Neural progenitor cell (in vitro differentiated cells): ENCODE data around the gene PLPPR3. TPM values are rescaled to one million over a fixed set of nuclear protein-coding genes. Genes with fewer than 3 reads are reported as not detected.
"Not testable (repeated sequence)": the region's sequence is repeated elsewhere in the genome, so short reads cannot be mapped to it uniquely, and the experiment has no call there.

Source experiments
- DNase-seq: peaks from one replicate; pipeline ENCODE4 v3.0.0-alpha.2; 2016; ENCODE audit warnings: low spot score
- H2AFZ ChIP-seq: fragments of 200-600 bp; sonication (generic); replicated peaks from 2 replicates; pipeline ENCODE4 v1.6.1; 2016; ENCODE audit warnings: antibody characterized with exemption
- H3F3A ChIP-seq: fragments of 200-600 bp; sonication (generic); 2 replicates; pipeline ENCODE4 v1.6.1; 2016; ENCODE audit warnings: antibody characterized with exemption, low read depth
- H3K27ac ChIP-seq: fragments of 200-600 bp; sonication (generic); 2 replicates; pipeline ENCODE4 v1.5.1; 2016; ENCODE audit warnings: mild to moderate bottlenecking
- H3K27me3 ChIP-seq: fragments of 200-600 bp; sonication (generic); 2 replicates; pipeline ENCODE4 v1.6.1; 2016; ENCODE audit warnings: mild to moderate bottlenecking, moderate library complexity
- H3K36me3 ChIP-seq: fragments of 200-600 bp; sonication (generic); 2 replicates; pipeline ENCODE4 v1.5.1; 2016
- H3K4me1 ChIP-seq: fragments of 200-600 bp; sonication (generic); 2 replicates; pipeline ENCODE4 v1.6.1; 2016; ENCODE audit warnings: mixed run types
- H3K4me2 ChIP-seq: fragments of 200-600 bp; sonication (generic); 2 replicates; pipeline ENCODE4 v1.6.1; 2016
- H3K4me3 ChIP-seq: fragments of 200-600 bp; sonication (generic); 2 replicates; pipeline ENCODE4 v1.5.1; 2016
- H3K79me2 ChIP-seq: fragments of 200-600 bp; sonication (generic); 2 replicates; pipeline ENCODE4 v1.6.1; 2016; ENCODE audit warnings: low read depth
- H3K9ac ChIP-seq: fragments of 200-600 bp; sonication (generic); 2 replicates; pipeline ENCODE4 v1.6.1; 2016
- H3K9me3 ChIP-seq: fragments of 200-600 bp; sonication (generic); 2 replicates; pipeline ENCODE4 v1.5.1; 2016; ENCODE audit warnings: low read depth
- H4K20me1 ChIP-seq: fragments of 200-600 bp; sonication (generic); 2 replicates; pipeline ENCODE4 v1.6.1; 2016; ENCODE audit warnings: low read depth
- H3K27ac Mint-ChIP-seq: 3 replicates; pipeline ENCODE4 v1.8.0; 2021; ENCODE audit warnings: mixed read lengths
- H3K27me3 Mint-ChIP-seq: 2 replicates; pipeline ENCODE4 v1.8.0; 2022; ENCODE audit warnings: low read depth, mild to moderate bottlenecking, inconsistent platforms, moderate library complexity, mixed read lengths; ENCODE audit not compliant: insufficient read depth
- H3K36me3 Mint-ChIP-seq: 3 replicates; pipeline ENCODE4 v1.8.0; 2021; ENCODE audit warnings: mixed read lengths
- H3K4me1 Mint-ChIP-seq: 3 replicates; pipeline ENCODE4 v1.8.0; 2021; ENCODE audit warnings: mixed read lengths
- H3K4me3 Mint-ChIP-seq: 3 replicates; pipeline ENCODE4 v1.8.0; 2021; ENCODE audit warnings: mild to moderate bottlenecking, moderate library complexity, mixed read lengths
- H3K9me3 Mint-ChIP-seq: 3 replicates; pipeline ENCODE4 v1.8.0; 2020; ENCODE audit warnings: mixed read lengths
- CTCF ChIP-seq: fragments of 200-600 bp; sonication (generic); IDR thresholded peaks from 2 replicates; pipeline ENCODE4 v1.5.1; 2017; ENCODE audit warnings: antibody characterized with exemption, mild to moderate bottlenecking
- EZH2 ChIP-seq: fragments of 200-600 bp; sonication (generic); IDR thresholded peaks from 2 replicates; pipeline ENCODE4 v1.6.1; 2017; ENCODE audit warnings: antibody characterized with exemption, mild to moderate bottlenecking, moderate library complexity
- EZH2phosphoT487 ChIP-seq: fragments of 200-600 bp; sonication (generic); IDR thresholded peaks from 2 replicates; pipeline ENCODE4 v1.6.1; 2017; ENCODE audit warnings: antibody characterized with exemption
- total RNA-seq: library from RNA; depleted of rRNA; stranded (reverse); fragments of >200 nt; gene quantifications from 2 replicates; pipeline ENCODE4 v1.2.3, GENCODE V29; 2015; ENCODE audit warnings: low replicate concordance

The PLPPR3 gene
- total RNA-seq, 1 donor from 2014 or later: 15.6 TPM

- DNase-seq: peak; percentile 42
- Mint-ChIP-seq H3K9me3 (peaks cover 3% of the 10 kb centered on the region), H3K36me3 (no peaks in the 10 kb centered on the region), H3K4me1 (peaks cover 17% of the 10 kb centered on the region), H3K4me3 (peak overlapping the region; percentile 64), H3K27ac (no peak overlapping the region), H3K27me3 (peaks cover 32% of the 10 kb centered on the region)
- H3K4me1 ChIP-seq: peaks cover 3% of the 10 kb centered on the region
- no peak overlapping the region for H3K27ac ChIP-seq
- H4K20me1 ChIP-seq: no peaks in the 10 kb centered on the region
- no peaks in the 10 kb centered on the region for H3K36me3 ChIP-seq
- no peaks in the 10 kb centered on the region for H3K9me3 ChIP-seq
- peak; percentile 36 for TF ChIP-seq EZH2
- TF ChIP-seq EZH2phosphoT487: no peak
- H3K9ac ChIP-seq: no peak overlapping the region
- H3K79me2 ChIP-seq: no peaks in the 10 kb centered on the region
- peaks cover 18% of the 10 kb centered on the region for H3F3A ChIP-seq
- H3K27me3 ChIP-seq: peaks cover 46% of the 10 kb centered on the region
- peak overlapping the region; percentile 83 for H3K4me2 ChIP-seq
- H3K4me3 ChIP-seq: peak overlapping the region; percentile 41
- no peak overlapping the region for H2AFZ ChIP-seq
These were observed 22.2 kb upstream of the PLPPR3 start for GRCh38 chr19:843836-844545.

GRCh38 chr19:843180-843835, 21.6 kb upstream of the PLPPR3 start:
- Histone ChIP-seq H2AFZ (no peak overlapping the region), H3K4me1 (peaks cover 3% of the 10 kb centered on the region), H3F3A (peaks cover 18% of the 10 kb centered on the region), H3K27ac (no peak overlapping the region), H3K4me2 (peak overlapping the region; percentile 83), H3K4me3 (peak overlapping the region; percentile 41), H3K9me3 (no peaks in the 10 kb centered on the region), H3K36me3 (no peaks in the 10 kb centered on the region), H3K79me2 (no peaks in the 10 kb centered on the region), H4K20me1 (no peaks in the 10 kb centered on the region), H3K9ac (no peak overlapping the region), H3K27me3 (peaks cover 46% of the 10 kb centered on the region)
- no peak overlapping the region for H3K27ac Mint-ChIP-seq
- H3K36me3 Mint-ChIP-seq: no peaks in the 10 kb centered on the region
- TF ChIP-seq EZH2phosphoT487 (no peak), CTCF (peak; percentile 15), EZH2 (peak; percentile 65)
- H3K4me1 Mint-ChIP-seq: peaks cover 17% of the 10 kb centered on the region
- peaks cover 3% of the 10 kb centered on the region for H3K9me3 Mint-ChIP-seq
- peaks cover 32% of the 10 kb centered on the region for H3K27me3 Mint-ChIP-seq
- DNase-seq: peak; percentile 79
- peak overlapping the region; percentile 77 for H3K4me3 Mint-ChIP-seq

- H3K79me2 ChIP-seq, H2AFZ ChIP-seq, H3K4me1 ChIP-seq, H3K27ac ChIP-seq, H4K20me1 ChIP-seq, H3K4me2 ChIP-seq, H3K36me3 ChIP-seq, H3K9me3 Mint-ChIP-seq, H3K36me3 Mint-ChIP-seq, H3K9me3 ChIP-seq, H3K27ac Mint-ChIP-seq, H3K4me3 ChIP-seq, H3K9ac ChIP-seq, DNase-seq: not testable (repeated sequence)
- H3K27me3 Mint-ChIP-seq: peaks cover 32% of the 10 kb centered on the region
- peak overlapping the region; percentile 77 for H3K4me3 Mint-ChIP-seq
- Histone ChIP-seq H3F3A (peaks cover 18% of the 10 kb centered on the region), H3K27me3 (peaks cover 46% of the 10 kb centered on the region)
- peaks cover 17% of the 10 kb centered on the region for H3K4me1 Mint-ChIP-seq
These were observed 21.0 kb upstream of the PLPPR3 start for GRCh38 chr19:842802-843179.

- H3K27ac Mint-ChIP-seq: peak within 1 kb of the TSS; percentile 22
- TF ChIP-seq EZH2: no peak
- TF ChIP-seq EZH2phosphoT487: no peak
- TF ChIP-seq CTCF: no peak
These were observed 18.9 kb upstream of the PLPPR3 start, which contains the start of gene PRTN3 for GRCh38 chr19:840519-841206. TSS of gene PRTN3 (plus strand) at chr19:840999. CDS start at chr19:841009, 10 bp downstream.

More at GRCh38 chr19:840519-841206, 18.9 kb upstream of the PLPPR3 start, which contains the start of gene PRTN3:
- H3K27ac ChIP-seq: no peak within 1 kb of the TSS
- peaks cover 3% of the 10 kb centered on the region for H3K9me3 Mint-ChIP-seq
- no peak for DNase-seq
- H3F3A ChIP-seq: peaks cover 18% of the 10 kb centered on the region
- H3K9me3 ChIP-seq: no peaks in the 10 kb centered on the region
- no peak within 1 kb of the TSS for H3K4me3 ChIP-seq
- H3K4me1 ChIP-seq: peaks cover 3% of the 10 kb centered on the region
- H3K4me2 ChIP-seq: no peak within 1 kb of the TSS
- peaks cover 28% of the 10 kb centered on the region for H3K27me3 Mint-ChIP-seq
- H3K4me1 Mint-ChIP-seq: peaks cover 19% of the 10 kb centered on the region
- no peak within 1 kb of the TSS for H2AFZ ChIP-seq
- peak within 1 kb of the TSS; percentile 58 for H3K4me3 Mint-ChIP-seq
- H4K20me1 ChIP-seq: no peaks in the 10 kb centered on the region
- H3K79me2 ChIP-seq: no peaks in the 10 kb centered on the region
- peaks cover 36% of the 10 kb centered on the region for H3K27me3 ChIP-seq
- H3K9ac ChIP-seq: no peak within 1 kb of the TSS
- no peaks in the 10 kb centered on the region for H3K36me3 Mint-ChIP-seq
- no peaks in the 10 kb centered on the region for H3K36me3 ChIP-seq
